ENCODE data around the gene STRA8. TPM values are rescaled to one million over a fixed set of nuclear protein-coding genes. Genes with fewer than 3 reads are reported as not detected.

STRA8 gene
- total RNA-seq (2021; ENCODE audit: unreplicated experiment) (not detected), Bru-seq, nascent RNA (percentile 4 among the genes with signal in this experiment), BruChase-seq, experiment 1, labeled RNA remaining after a 2-hour chase (percentile 4 among the genes with signal in this experiment), BruChase-seq, experiment 2, labeled RNA remaining after a 6-hour chase (not detected)
- polyA plus RNA-seq (2012; ENCODE audit: insufficient read length) = not detected
- long read RNA-seq = 0 reads

- H3K9me3 ChIP-seq (ENCODE audit: control insufficient read depth, insufficient read depth, low read depth, low read length) = no peaks in the 10 kb centered on the region
- no peaks in the 10 kb centered on the region for H3K27me3 ChIP-seq (ENCODE audit: control insufficient read depth, insufficient read depth, low read length)
- H3K4me1 ChIP-seq (ENCODE audit: control insufficient read depth, insufficient read depth, low read length) = no peaks in the 10 kb centered on the region
- no peak for TF ChIP-seq CTCF (IDR thresholded peaks at IDR 0.05)
- no peak for TF ChIP-seq SIN3A (IDR thresholded peaks at IDR 0.05; ENCODE audit: borderline replicate concordance, insufficient read depth, low read depth, low read length)
- TF ChIP-seq POLR2AphosphoS5 (IDR thresholded peaks at IDR 0.05; ENCODE audit: low read depth, low read length) = no peak
- TF ChIP-seq TCF7L2 (IDR thresholded peaks at IDR 0.05; ENCODE audit: low read depth, low read length) = no peak
- TF ChIP-seq REST (IDR thresholded peaks at IDR 0.05; ENCODE audit: insufficient read depth in 1 of 2, low read depth in 2 of 2, low read length in 1 of 2) = no peak
- ChIA-PET POLR2A (no interaction called here), CTCF (no interaction called here)
- no peaks in the 10 kb centered on the region for H3K36me3 ChIP-seq (ENCODE audit: control insufficient read depth, insufficient read depth, low read length)
- intact Hi-C loops (cut with micrococcal nuclease; ENCODE audit: unreplicated experiment) (loop anchor here (10.0 kb wide), 1 partner anchor 59 kb away; the partner anchor contains the start of gene CYREN), in situ Hi-C loops (cut with HindIII; ENCODE audit: low pct_unique_long_range_greater_than_20kb, low sequenced_read_pairs) (no loop called here)
- H3K4me3 ChIP-seq (ENCODE audit: low read depth in 2 of 2, low read length in 2 of 2) = no peak within 1 kb of the TSS
- BruUV-seq (replicated peaks) = no TSS peak
- DNase-seq (ENCODE audit: low read depth, low spot score) (no peak), ATAC-seq (no peak)
- no peak within 1 kb of the TSS for H3K27ac ChIP-seq (ENCODE audit: low read length)
Measured at GRCh38 chr7:135233570-135233969, at the start of gene STRA8. TSS of gene STRA8 (plus strand) at chr7:135233838. CDS start at chr7:135240525, 6,687 bp downstream.

GRCh38 chr7:135184254-135184841, 49.3 kb upstream of the STRA8 start:
- H3K27ac ChIP-seq (ENCODE audit: low read length) = no peak overlapping the region
- H3K4me3 ChIP-seq (ENCODE audit: low read depth in 2 of 2, low read length in 2 of 2) = no peak overlapping the region
- no peaks in the 10 kb centered on the region for H3K4me1 ChIP-seq (ENCODE audit: control insufficient read depth, insufficient read depth, low read length)
- DNase-seq (ENCODE audit: low read depth, low spot score) (no peak), ATAC-seq (no peak)
- POLR2A ChIA-PET = no interaction called here
- H3K36me3 ChIP-seq (ENCODE audit: control insufficient read depth, insufficient read depth, low read length) = no peaks in the 10 kb centered on the region
- intact Hi-C loops (cut with micrococcal nuclease; ENCODE audit: unreplicated experiment) = no loop called here
- TF ChIP-seq CTCF (IDR thresholded peaks at IDR 0.05) = no peak
- TF ChIP-seq POLR2AphosphoS5 (IDR thresholded peaks at IDR 0.05; ENCODE audit: low read depth, low read length) = no peak
- BruUV-seq (replicated peaks) = no TSS peak
- CTCF ChIA-PET = no interaction called here
- H3K9me3 ChIP-seq (ENCODE audit: control insufficient read depth, insufficient read depth, low read depth, low read length) = peaks cover 17% of the 10 kb centered on the region; the same call in 1 of the 2 replicates
- H3K27me3 ChIP-seq (ENCODE audit: control insufficient read depth, insufficient read depth, low read length) = no peaks in the 10 kb centered on the region
- in situ Hi-C loops (cut with HindIII; ENCODE audit: low pct_unique_long_range_greater_than_20kb, low sequenced_read_pairs) = no loop called here
